Spinal cord (tissue), 10 donors: ENCODE results near the gene AQP12A. TPM values are rescaled to one million over a fixed set of nuclear protein-coding genes. Genes with fewer than 3 reads are reported as not detected.
"Not testable (repeated sequence)": the region's sequence is repeated elsewhere in the genome, so short reads cannot be mapped to it uniquely, and the experiment has no call there.

Source experiments
- DNase-seq, 6 donors: peaks; one replicate each; pipeline versions ENCODE4 v3.0.0 to v3.0.0-alpha.2; 2013 to 2015; ENCODE audit warnings: low spot score in 6 of 6, low read depth in 4 of 6
- H3K27ac ChIP-seq: one replicate; pipeline ENCODE4 v1.5.1; 2013; ENCODE audit warnings: low read depth, low read length, control low read depth
- H3K27me3 ChIP-seq: one replicate; pipeline ENCODE4 v1.6.1; 2013; ENCODE audit warnings: low read length; ENCODE audit not compliant: control insufficient read depth, insufficient read depth
- H3K36me3 ChIP-seq: one replicate; pipeline ENCODE4 v1.6.1; 2013; ENCODE audit warnings: low read length; ENCODE audit not compliant: control insufficient read depth, insufficient read depth
- H3K4me1 ChIP-seq: one replicate; pipeline ENCODE4 v1.6.1; 2013; ENCODE audit warnings: low read length; ENCODE audit not compliant: control insufficient read depth, insufficient read depth
- H3K4me3 ChIP-seq: one replicate; pipeline ENCODE4 v1.5.1; 2013; ENCODE audit warnings: low read depth, low read length, control low read depth
- H3K9me3 ChIP-seq: one replicate; pipeline ENCODE4 v1.6.1; 2013; ENCODE audit warnings: low read length; ENCODE audit not compliant: control insufficient read depth, insufficient read depth
- WGBS: methylation state at CpG from one replicate; pipeline ENCODE4 v1.1.5; 2013; ENCODE audit warnings: missing lambda C conversion rate; ENCODE audit not compliant: insufficient coverage; 5-methylcytosine and 5-hydroxymethylcytosine counted together
- polyA plus RNA-seq, 2 donors: library from polyadenylated mRNA; unstranded; fragments of 120-200 nt; gene quantifications; one replicate each; pipeline ENCODE4 v1.2.1, GENCODE V29; 2013; ENCODE audit not compliant: insufficient read length in 2 of 2
- total RNA-seq, 2 donors: library from RNA; depleted of rRNA in 1 of 2; stranded (reverse); fragments of 120-200 nt in 1 of 2; fragments of >200 nt in 1 of 2; gene quantifications; one replicate each; pipeline versions ENCODE4 v1.2.3 to v1.2.4, GENCODE V29; 2013 to 2014
- donor health status: healthy.

The AQP12A gene
- total and polyA plus RNA-seq, 4 donors = 0.62 TPM; not detected in 3

DNA sequence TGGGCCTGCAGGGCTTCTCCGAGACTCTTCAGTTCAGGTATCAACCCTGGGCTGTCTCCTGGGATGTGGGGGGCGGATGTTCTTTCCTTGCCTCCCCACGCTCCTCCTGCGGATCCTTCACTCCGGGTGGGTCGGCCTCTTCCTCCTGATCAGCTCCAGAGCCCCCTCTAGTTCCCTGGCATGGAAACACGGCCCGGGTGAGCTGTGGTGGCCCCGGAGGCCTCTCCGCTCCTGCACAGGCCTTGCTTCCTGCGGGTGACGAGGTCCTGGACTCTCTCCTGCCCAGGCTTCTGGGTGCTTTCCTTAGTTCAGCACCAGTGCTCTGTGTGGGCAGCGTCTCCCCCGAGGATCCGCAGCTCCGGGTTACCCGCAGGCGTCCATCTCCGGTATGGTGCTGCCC lies 3.9 kb downstream of the AQP12A start:
- H3K36me3 ChIP-seq, H3K9me3 ChIP-seq, H3K27me3 ChIP-seq, H3K27ac ChIP-seq, DNase-seq, H3K4me1 ChIP-seq, H3K4me3 ChIP-seq: not testable (repeated sequence)
- no CpG with 5 or more reads among the region's 19 CpGs for WGBS

DNA sequence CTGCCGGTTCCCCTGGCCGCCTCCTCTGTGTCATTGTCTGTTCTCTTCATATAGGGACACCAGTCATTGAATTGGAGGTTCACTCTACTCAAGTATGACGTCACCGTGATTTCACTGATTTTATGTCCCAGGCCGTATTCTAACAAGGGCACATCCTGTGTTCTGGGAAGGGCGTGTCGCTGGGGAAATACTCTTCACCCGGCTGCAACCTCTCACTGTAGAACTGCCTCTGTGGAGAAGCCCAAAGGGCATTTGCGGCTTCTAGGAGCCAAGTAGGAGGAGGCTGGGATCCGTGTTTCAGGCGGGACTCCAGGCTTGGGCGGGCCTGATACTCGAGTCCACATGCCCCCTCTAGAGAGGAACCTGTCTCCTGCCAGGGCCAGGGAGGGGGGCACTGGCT lies 4.8 kb downstream of the AQP12A start:
- not testable (repeated sequence) for DNase-seq, H3K27ac ChIP-seq, H3K9me3 ChIP-seq, H3K36me3 ChIP-seq, H3K4me3 ChIP-seq, H3K4me1 ChIP-seq, H3K27me3 ChIP-seq
- WGBS = no CpG with 5 or more reads among the region's 13 CpGs

GRCh38 chr2:240698852-240699561 lies 7.3 kb downstream of the AQP12A start:
- not testable (repeated sequence) for H3K27ac ChIP-seq, H3K36me3 ChIP-seq, H3K4me1 ChIP-seq, H3K27me3 ChIP-seq, H3K4me3 ChIP-seq, H3K9me3 ChIP-seq, DNase-seq
- no CpG with 5 or more reads among the region's 33 CpGs for WGBS

DNA sequence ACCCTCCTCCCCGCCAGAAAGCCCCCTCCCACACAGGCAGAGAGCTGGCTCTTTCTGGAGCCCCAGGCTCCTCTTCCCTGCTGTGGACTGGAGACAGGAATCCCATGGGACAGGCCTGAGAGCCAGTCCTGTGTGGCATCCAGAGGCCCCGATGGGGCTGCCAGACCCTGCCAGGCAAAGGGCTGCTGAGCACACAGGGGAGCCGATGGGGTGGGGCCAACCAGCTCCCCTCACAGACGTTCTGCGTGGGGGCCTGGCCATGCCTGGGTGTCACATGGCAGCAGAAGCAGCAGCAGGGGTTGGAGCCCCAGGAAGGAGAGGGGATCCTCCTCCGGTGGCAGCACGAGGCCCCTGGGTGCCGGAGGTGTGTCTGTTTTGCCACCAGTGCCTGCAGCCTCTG lies 8.2 kb downstream of the AQP12A start:
- not testable (repeated sequence) for H3K4me3 ChIP-seq, H3K4me1 ChIP-seq, DNase-seq, H3K27me3 ChIP-seq, H3K36me3 ChIP-seq, H3K9me3 ChIP-seq, H3K27ac ChIP-seq
- 58% methylated on average over 3 of the region's 8 CpGs for WGBS

- DNase-seq, H3K4me3 ChIP-seq, H3K27me3 ChIP-seq, H3K9me3 ChIP-seq, H3K4me1 ChIP-seq, H3K27ac ChIP-seq, H3K36me3 ChIP-seq: not testable (repeated sequence)
- WGBS = 79% methylated on average over 14 of the region's 21 CpGs
Measured at GRCh38 chr2:240700616-240701015, 8.9 kb downstream of the AQP12A start.

DNA sequence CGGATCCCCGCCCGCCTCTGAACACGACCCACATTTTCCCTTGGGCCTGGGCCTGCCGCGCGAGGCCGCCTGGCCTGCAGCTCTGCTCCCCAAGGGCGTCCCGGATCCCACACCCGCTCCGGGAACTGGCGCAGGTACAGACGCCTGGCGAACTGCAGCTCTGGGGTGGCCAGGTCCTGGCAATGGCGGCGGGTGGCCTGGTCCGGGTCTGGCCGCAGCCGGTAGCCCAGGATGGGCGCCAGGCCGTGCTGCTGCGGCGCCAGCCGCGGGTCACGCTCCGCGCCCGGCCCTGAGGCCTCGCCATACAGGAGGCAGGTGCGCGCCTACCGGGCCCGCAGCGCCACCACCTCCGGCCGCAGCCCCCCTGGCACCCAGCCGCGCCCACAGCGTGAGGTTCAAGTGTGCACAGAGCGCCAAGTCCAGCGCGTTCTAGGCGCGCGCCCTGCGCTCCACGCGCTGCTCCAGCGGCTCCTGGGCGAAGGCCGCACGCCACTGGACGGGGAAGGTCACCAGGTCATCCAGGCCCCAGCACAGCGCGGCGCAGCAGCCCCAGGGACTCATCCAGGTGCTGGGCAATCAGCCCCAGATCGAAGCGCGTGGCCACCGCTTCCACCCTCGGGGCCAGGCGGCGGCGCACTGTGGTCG lies 9.5 kb downstream of the AQP12A start:
- 87% methylated on average over 67 of the region's 67 CpGs for WGBS

GRCh38 chr2:240701736-240702639 lies 10.3 kb downstream of the AQP12A start:
- Histone ChIP-seq H3K4me3 (no peak overlapping the region), H3K27ac (no peak overlapping the region), H3K9me3 (no peaks in the 10 kb centered on the region), H3K36me3 (no peaks in the 10 kb centered on the region), H3K4me1 (no peaks in the 10 kb centered on the region), H3K27me3 (no peaks in the 10 kb centered on the region)
- no peak for DNase-seq
- WGBS = 91% methylated on average over 27 of the region's 30 CpGs

More for the DNA sequence above, 9.5 kb downstream of the AQP12A start:
- no peaks in the 10 kb centered on the region for H3K36me3 ChIP-seq
- H3K27me3 ChIP-seq = no peaks in the 10 kb centered on the region
- H3K27ac ChIP-seq = no peak overlapping the region
- no peak overlapping the region for H3K4me3 ChIP-seq
- DNase-seq = no peak
- no peaks in the 10 kb centered on the region for H3K9me3 ChIP-seq
- H3K4me1 ChIP-seq = no peaks in the 10 kb centered on the region

- Histone ChIP-seq H3K27me3 (no peaks in the 10 kb centered on the region), H3K9me3 (no peaks in the 10 kb centered on the region), H3K36me3 (no peaks in the 10 kb centered on the region), H3K4me1 (no peaks in the 10 kb centered on the region), H3K4me3 (no peak overlapping the region), H3K27ac (no peak overlapping the region)
- no peak for DNase-seq
- 90% methylated on average over 9 of the region's 9 CpGs for WGBS
Measured at GRCh38 chr2:240702640-240703011, 11.0 kb downstream of the AQP12A start.

- Histone ChIP-seq H3K27me3 (no peaks in the 10 kb centered on the region), H3K4me3 (no peak overlapping the region), H3K9me3 (no peaks in the 10 kb centered on the region), H3K4me1 (no peaks in the 10 kb centered on the region), H3K27ac (no peak overlapping the region), H3K36me3 (no peaks in the 10 kb centered on the region)
- DNase-seq = no peak
- WGBS = 77% methylated on average over 13 of the region's 18 CpGs
Measured at GRCh38 chr2:240703417-240704341, 12.0 kb downstream of the AQP12A start.
